ENCODE measurements around the gene MORN3.

MORN3 gene

GRCh38 chr12:121614872-121615467 lies 54.5 kb downstream of the MORN3 start:
- DNase-seq, result no peak
- Mint-ChIP-seq H3K9me3 (no peaks in the 10 kb centered on the region), H3K36me3 (ENCODE audit: low read depth) (peaks cover 4% of the 10 kb centered on the region), H3K27me3 (no peaks in the 10 kb centered on the region), H3K4me3 (no peak overlapping the region), H3K27ac (no peak overlapping the region), H3K4me1 (ENCODE audit: low read depth) (peaks cover 4% of the 10 kb centered on the region)

GRCh38 chr12:121613462-121613861 lies 56.0 kb downstream of the MORN3 start:
- H3K4me3 Mint-ChIP-seq, result no peak overlapping the region
- H3K9me3 Mint-ChIP-seq, result no peaks in the 10 kb centered on the region
- H3K27ac Mint-ChIP-seq, result no peak overlapping the region
- no peaks in the 10 kb centered on the region for H3K27me3 Mint-ChIP-seq
- peaks cover under 1% of the 10 kb centered on the region for H3K36me3 Mint-ChIP-seq (ENCODE audit: low read depth)
- no peak for DNase-seq
- peaks cover 4% of the 10 kb centered on the region for H3K4me1 Mint-ChIP-seq (ENCODE audit: low read depth)

GRCh38 chr12:121611306-121611705 lies 58.1 kb downstream of the MORN3 start:
- Mint-ChIP-seq H3K27ac (no peak overlapping the region), H3K4me1 (ENCODE audit: low read depth) (peaks cover 4% of the 10 kb centered on the region), H3K36me3 (ENCODE audit: low read depth) (no peaks in the 10 kb centered on the region), H3K9me3 (no peaks in the 10 kb centered on the region), H3K27me3 (no peaks in the 10 kb centered on the region), H3K4me3 (no peak overlapping the region)
- peak; percentile 54 for DNase-seq

GRCh38 chr12:121610239-121611149 lies 59.0 kb downstream of the MORN3 start:
- Mint-ChIP-seq H3K9me3 (no peaks in the 10 kb centered on the region), H3K36me3 (ENCODE audit: low read depth) (no peaks in the 10 kb centered on the region), H3K27me3 (no peaks in the 10 kb centered on the region), H3K4me3 (no peak overlapping the region), H3K4me1 (ENCODE audit: low read depth) (peaks cover 3% of the 10 kb centered on the region), H3K27ac (no peak overlapping the region)
- no peak for DNase-seq

- H3K27ac Mint-ChIP-seq, result no peak overlapping the region
- DNase-seq, result no peak
- H3K4me3 Mint-ChIP-seq, result no peak overlapping the region
- H3K4me1 Mint-ChIP-seq (ENCODE audit: low read depth), result peaks cover 2% of the 10 kb centered on the region
- H3K27me3 Mint-ChIP-seq, result no peaks in the 10 kb centered on the region
- no peaks in the 10 kb centered on the region for H3K9me3 Mint-ChIP-seq
- no peaks in the 10 kb centered on the region for H3K36me3 Mint-ChIP-seq (ENCODE audit: low read depth)
These were observed 61.2 kb downstream of the MORN3 start for GRCh38 chr12:121608301-121608700.

- Mint-ChIP-seq H3K27me3 (no peaks in the 10 kb centered on the region), H3K9me3 (no peaks in the 10 kb centered on the region), H3K4me3 (no peak overlapping the region), H3K27ac (no peak overlapping the region), H3K36me3 (ENCODE audit: low read depth) (no peaks in the 10 kb centered on the region), H3K4me1 (ENCODE audit: low read depth) (peaks cover 2% of the 10 kb centered on the region)
- DNase-seq, result no peak
These were observed 65.9 kb downstream of the MORN3 start for GRCh38 chr12:121603581-121603980.

- H3K4me3 Mint-ChIP-seq, result no peak overlapping the region
- no peaks in the 10 kb centered on the region for H3K9me3 Mint-ChIP-seq
- no peaks in the 10 kb centered on the region for H3K36me3 Mint-ChIP-seq (ENCODE audit: low read depth)
- H3K4me1 Mint-ChIP-seq (ENCODE audit: low read depth), result peaks cover 2% of the 10 kb centered on the region
- no peak for DNase-seq
- H3K27me3 Mint-ChIP-seq, result no peaks in the 10 kb centered on the region
- no peak overlapping the region for H3K27ac Mint-ChIP-seq
These were observed 66.7 kb downstream of the MORN3 start for GRCh38 chr12:121602766-121603165.

- DNase-seq, result no peak
- Mint-ChIP-seq H3K27ac (no peak overlapping the region), H3K27me3 (no peaks in the 10 kb centered on the region), H3K36me3 (ENCODE audit: low read depth) (no peaks in the 10 kb centered on the region), H3K9me3 (no peaks in the 10 kb centered on the region), H3K4me1 (ENCODE audit: low read depth) (peaks cover 2% of the 10 kb centered on the region), H3K4me3 (no peak overlapping the region)
These were observed 68.6 kb downstream of the MORN3 start for GRCh38 chr12:121600702-121601336.

Data from activated T-cell treated with anti-CD3 and anti-CD28 coated beads, Interleukin-2, amount 50 U/mL, for 24 hours (primary cell).